ENCODE results near the gene POC1B.

POC1B gene

DNA sequence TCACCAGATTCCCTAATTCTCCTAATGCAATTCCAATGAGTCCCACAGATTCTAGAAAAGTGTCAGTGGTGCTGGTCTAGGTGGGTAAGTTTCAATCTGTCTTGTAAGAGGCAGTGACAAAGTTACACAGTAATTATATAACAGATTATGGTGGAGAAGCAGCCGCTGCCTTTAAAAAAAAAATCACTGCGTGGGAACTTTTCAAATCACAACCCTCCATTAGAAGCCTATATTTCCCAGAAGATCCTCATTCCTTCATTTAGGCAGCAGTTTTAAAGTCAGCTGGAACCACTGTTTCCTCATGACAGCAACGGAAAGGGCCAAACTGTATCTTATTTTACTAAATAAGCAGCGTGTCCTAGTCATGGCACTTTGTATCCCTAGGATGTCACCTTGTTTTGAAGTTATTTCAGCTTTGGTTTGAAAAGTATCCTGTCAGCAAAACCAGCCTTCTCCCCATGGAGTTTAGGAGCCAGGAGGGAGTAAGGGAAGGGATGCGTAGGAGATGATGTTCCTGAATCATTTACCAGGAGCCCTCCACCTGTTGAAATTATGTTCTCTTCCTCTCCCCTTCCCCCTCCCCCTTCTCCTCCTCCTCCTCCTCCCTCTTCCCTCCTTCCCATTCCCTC lies 145.9 kb downstream of the POC1B start:
- DNase-seq: no peak

DNA sequence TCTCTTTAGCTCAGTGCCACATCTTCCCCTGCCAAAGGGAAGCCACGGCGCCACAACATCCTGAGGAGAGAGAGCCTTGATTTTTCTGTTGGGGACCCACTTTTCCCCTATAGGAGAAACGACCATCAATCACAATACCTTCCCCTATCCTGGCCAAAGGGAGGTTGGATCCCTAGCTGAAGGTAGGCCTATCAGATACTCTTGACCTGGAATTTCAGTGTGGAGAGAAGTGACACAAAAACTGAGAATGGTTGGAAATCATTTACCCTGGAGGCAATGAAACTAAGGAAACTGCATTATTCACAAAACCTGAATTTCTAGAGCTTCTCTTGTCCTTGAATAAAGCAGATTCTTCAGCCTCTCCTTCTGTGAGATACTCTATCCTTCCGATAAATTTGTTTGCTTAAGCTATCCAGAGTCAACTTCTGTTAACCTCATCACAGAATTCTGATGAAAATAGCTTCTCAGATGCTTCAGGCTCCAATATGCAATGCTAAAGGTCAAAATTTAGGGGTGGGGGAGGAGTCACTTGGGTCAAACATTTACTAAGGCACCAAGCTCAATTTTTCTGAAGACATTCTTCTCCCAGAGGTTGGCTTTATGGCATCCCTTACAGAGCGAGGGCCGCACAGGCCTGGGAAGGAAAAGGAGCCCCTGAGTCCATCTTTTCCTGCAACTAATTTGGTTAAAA lies 146.6 kb downstream of the POC1B start:
- no peak for DNase-seq

DNA sequence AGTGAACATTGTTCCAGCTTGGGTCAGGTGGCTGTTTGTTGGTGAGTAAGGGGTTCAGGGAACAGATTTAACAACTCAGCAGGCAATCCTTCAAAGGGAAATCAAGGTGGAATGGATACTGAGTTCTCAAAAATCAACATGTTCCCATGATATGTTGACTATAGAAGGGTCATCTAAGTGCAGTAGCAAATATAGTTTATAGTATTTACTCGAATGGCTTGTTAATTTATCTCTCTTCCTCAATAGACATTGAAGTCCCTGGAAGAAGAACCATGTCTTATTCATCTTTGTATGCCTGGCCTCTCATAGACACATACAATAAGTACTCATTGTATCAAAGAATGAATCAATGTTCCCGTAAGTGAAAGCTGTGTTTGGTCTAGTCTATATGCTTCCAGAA lies 149.0 kb downstream of the POC1B start:
- no peak for DNase-seq

DNA sequence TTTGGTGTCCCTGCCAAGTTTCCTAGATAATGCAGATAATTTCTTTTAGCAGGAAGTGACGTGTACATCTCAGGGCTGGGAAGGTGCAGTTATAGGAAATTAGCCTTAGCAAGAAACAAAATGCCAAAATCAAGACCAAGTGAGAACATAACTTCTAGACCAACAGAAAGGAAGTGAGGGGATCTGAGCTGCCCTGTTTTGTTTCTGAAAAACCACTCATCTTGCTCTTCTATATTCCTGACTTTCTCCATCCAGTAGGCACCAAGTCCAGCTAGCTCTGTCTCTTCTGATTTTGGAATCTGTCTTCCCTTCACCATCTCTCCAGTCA lies 149.7 kb downstream of the POC1B start:
- DNase-seq: no peak

DNA sequence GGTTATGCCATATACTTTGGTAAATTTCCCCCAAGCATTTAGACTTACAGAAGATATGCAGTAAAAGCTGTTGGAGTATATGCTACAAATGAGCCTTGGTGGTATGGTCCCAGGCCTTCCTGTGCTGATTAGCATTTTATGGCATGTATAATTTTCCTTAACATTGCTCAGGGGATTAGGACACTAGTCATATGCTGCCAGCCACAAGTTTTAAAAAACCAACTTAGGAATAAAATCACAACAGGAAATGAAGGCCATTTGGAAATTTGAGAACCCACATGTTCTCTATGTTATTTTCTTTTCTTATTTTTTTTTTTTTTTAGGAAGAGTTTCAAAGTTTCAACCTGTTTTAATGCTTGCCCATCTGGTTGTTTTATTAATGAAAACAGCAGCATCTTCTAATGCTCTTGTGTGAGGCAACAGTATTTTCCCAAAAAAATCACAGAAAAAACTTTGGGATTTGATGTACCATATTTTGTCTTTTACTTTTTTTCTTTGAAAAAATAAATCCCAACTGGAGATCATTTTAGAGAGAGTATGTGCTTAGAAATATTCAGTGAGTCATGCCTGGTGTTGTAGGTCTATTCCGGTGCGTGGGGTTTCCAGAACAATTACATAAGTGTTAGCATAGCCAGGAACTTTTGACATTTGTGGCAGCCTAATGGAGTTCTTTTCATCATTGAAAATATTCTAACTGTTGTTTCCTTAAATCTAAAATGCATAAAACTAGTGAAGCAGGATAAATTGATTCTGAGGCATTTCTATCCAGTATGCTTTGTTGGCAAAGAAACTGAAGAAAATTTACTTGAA lies 151.9 kb downstream of the POC1B start:
- DNase-seq: no peak

GRCh38 chr12:89372584-89373370 lies 153.1 kb downstream of the POC1B start:
- DNase-seq: no peak

GRCh38 chr12:89370850-89371249 lies 155.0 kb downstream of the POC1B start:
- DNase-seq: no peak

DNA sequence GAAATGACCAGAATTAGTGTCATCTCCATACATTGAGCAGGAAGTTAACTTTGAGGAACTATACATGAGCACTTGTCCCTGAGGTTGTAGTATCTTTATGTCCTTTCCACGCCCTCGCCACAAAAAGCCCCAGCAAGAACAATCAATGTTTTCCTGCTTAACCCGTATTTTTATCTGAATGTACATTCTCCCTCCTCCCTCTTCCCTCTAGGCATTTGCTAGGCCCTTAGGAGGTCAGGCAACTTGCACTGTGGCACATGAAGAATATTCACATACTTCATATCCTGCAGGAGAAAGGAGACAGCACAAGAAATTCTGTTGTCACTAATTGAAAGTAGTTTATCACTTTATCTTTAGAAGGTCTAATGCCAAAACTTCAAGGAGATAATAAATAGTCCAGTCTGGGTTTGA lies 155.4 kb downstream of the POC1B start:
- DNase-seq: no peak
